ENCODE results near the gene PRRT2. TPM values are rescaled to one million over a fixed set of nuclear protein-coding genes. Genes with fewer than 3 reads are reported as not detected.

The PRRT2 gene
- polyA plus RNA-seq, 2 of the 4 experiments (the other 2 are of a cell fraction) = 0.25 to 0.44 TPM

GRCh38 chr16:29858149-29858849, 46.3 kb downstream of the PRRT2 start (continued):
- no peak for TF ChIP-seq FOSL2 (IDR thresholded peaks at IDR 0.05)
- no peak for TF ChIP-seq FOSL2 (CRISPR knock-in tag; IDR thresholded peaks at IDR 0.05)
- TF ChIP-seq SREBF2 (IDR thresholded peaks at IDR 0.05) = no peak
- no peak for TF ChIP-seq CBX2 (IDR thresholded peaks at IDR 0.05; ENCODE audit: borderline replicate concordance, low read depth)
- TF ChIP-seq RFX5 (IDR thresholded peaks at IDR 0.05) = no peak

GRCh38 chr16:29858974-29859373, 47.0 kb downstream of the PRRT2 start:
- FAIRE-seq (no peak), ATAC-seq (no peak), DNase-seq (ENCODE audit: low read depth in 1 of 2, low spot score in 1 of 2) (no peak)
- H3K4me3 ChIP-seq = no peak overlapping the region
- 91% methylated on average over 16 of the region's 19 CpGs for WGBS (ENCODE audit: missing lambda C conversion rate)
- H3K27ac ChIP-seq = no peak overlapping the region
- H3K9me3 ChIP-seq = no peaks in the 10 kb centered on the region
- H3K4me2 ChIP-seq = no peak overlapping the region
- CTCF ChIA-PET = interaction anchor here (1.1 to 6.0 kb wide), 2 partner anchors 10 to 17 kb away, joined by 3 to 40 read pairs; no protein-coding TSS in a partner anchor
- H3K4me1 ChIP-seq = peaks cover 15% of the 10 kb centered on the region
- TF ChIP-seq TP53 (CRISPR knock-in tag; IDR thresholded peaks at IDR 0.05) (no peak), MAFK (IDR thresholded peaks at IDR 0.05; ENCODE audit: partially characterized antibody) (no peak), TFCP2L1 (CRISPR knock-in tag; IDR thresholded peaks at IDR 0.05) (no peak), ATOH8 (CRISPR knock-in tag; IDR thresholded peaks at IDR 0.05; ENCODE audit: low read depth) (no peak)
- TF ChIP-seq, protein P1, sequence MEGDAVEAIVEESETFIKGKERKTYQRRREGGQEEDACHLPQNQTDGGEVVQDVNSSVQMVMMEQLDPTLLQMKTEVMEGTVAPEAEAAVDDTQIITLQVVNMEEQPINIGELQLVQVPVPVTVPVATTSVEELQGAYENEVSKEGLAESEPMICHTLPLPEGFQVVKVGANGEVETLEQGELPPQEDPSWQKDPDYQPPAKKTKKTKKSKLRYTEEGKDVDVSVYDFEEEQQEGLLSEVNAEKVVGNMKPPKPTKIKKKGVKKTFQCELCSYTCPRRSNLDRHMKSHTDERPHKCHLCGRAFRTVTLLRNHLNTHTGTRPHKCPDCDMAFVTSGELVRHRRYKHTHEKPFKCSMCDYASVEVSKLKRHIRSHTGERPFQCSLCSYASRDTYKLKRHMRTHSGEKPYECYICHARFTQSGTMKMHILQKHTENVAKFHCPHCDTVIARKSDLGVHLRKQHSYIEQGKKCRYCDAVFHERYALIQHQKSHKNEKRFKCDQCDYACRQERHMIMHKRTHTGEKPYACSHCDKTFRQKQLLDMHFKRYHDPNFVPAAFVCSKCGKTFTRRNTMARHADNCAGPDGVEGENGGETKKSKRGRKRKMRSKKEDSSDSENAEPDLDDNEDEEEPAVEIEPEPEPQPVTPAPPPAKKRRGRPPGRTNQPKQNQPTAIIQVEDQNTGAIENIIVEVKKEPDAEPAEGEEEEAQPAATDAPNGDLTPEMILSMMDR (IDR thresholded peaks at IDR 0.05) = no peak
- POLR2A ChIA-PET = no interaction called here

- ATAC-seq = no peak
- H3K9me3 ChIP-seq = no peaks in the 10 kb centered on the region
- no peak overlapping the region for H3K27ac ChIP-seq
- H3K4me1 ChIP-seq = peaks cover 15% of the 10 kb centered on the region
- ChIA-PET CTCF (interaction anchor here (0.6 to 6.0 kb wide), 4 partner anchors 12 to 171 kb away, joined by 3 to 40 read pairs (median 4); no protein-coding TSS in a partner anchor), POLR2A (no interaction called here)
- no peak overlapping the region for H3K4me3 ChIP-seq
- TF ChIP-seq, protein P2, sequence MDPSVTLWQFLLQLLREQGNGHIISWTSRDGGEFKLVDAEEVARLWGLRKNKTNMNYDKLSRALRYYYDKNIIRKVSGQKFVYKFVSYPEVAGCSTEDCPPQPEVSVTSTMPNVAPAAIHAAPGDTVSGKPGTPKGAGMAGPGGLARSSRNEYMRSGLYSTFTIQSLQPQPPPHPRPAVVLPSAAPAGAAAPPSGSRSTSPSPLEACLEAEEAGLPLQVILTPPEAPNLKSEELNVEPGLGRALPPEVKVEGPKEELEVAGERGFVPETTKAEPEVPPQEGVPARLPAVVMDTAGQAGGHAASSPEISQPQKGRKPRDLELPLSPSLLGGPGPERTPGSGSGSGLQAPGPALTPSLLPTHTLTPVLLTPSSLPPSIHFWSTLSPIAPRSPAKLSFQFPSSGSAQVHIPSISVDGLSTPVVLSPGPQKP (IDR thresholded peaks at IDR 0.05; ENCODE audit: low read depth, low read length) = no peak
- 92% methylated on average over 9 of the region's 9 CpGs for WGBS (ENCODE audit: missing lambda C conversion rate)
- FAIRE-seq = no peak
- H3K4me2 ChIP-seq = no peak overlapping the region
- no peak for DNase-seq (ENCODE audit: low read depth in 1 of 2, low spot score in 1 of 2)
These were observed 48.2 kb downstream of the PRRT2 start for GRCh38 chr16:29860218-29860617.

GRCh38 chr16:29862383-29862883, 50.4 kb downstream of the PRRT2 start:
- 7% methylated on average over 22 of the region's 27 CpGs for WGBS (ENCODE audit: missing lambda C conversion rate)

More at GRCh38 chr16:29862383-29862883, 50.4 kb downstream of the PRRT2 start:
- H3K4me3 ChIP-seq = peak overlapping the region; percentile 76
- ChIA-PET CTCF (interaction anchor here (0.8 to 6.0 kb wide), 17 partner anchors 9 to 171 kb away, joined by 3 to 40 read pairs (median 5); partner anchors contain the start of genes DOC2A, MVP and TLCD3B), POLR2A (interaction anchor here (1.2 kb wide), 1 partner anchor 37 kb away, joined by 6 read pairs; the partner anchor contains the start of genes ASPHD1 and SEZ6L2)
- no peak for TF ChIP-seq CHD4 (IDR thresholded peaks at IDR 0.05; ENCODE audit: borderline replicate concordance)
- TF ChIP-seq RCOR1 (IDR thresholded peaks at IDR 0.05; ENCODE audit: low read depth, low read length) = no peak
- no peak for TF ChIP-seq HDAC2 (IDR thresholded peaks at IDR 0.05)
- no peak for TF ChIP-seq USF2 (IDR thresholded peaks at IDR 0.05)
- no peak for TF ChIP-seq E2F6 (IDR thresholded peaks at IDR 0.05; ENCODE audit: borderline replicate concordance, low read depth)
- no peak for TF ChIP-seq RARB (CRISPR knock-in tag; IDR thresholded peaks at IDR 0.05)
- no peak for TF ChIP-seq ZSCAN20 (CRISPR knock-in tag; IDR thresholded peaks at IDR 0.05)
- no peak for TF ChIP-seq HES2 (IDR thresholded peaks at IDR 0.05)
- H3K4me1 ChIP-seq = peaks cover 15% of the 10 kb centered on the region
- peak overlapping the region; percentile 88 to 97 for H3K27ac ChIP-seq
- DNase-seq (ENCODE audit: low read depth in 1 of 2, low spot score in 1 of 2) = peak in 1 of 2 experiments; percentile 39
- no peaks in the 10 kb centered on the region for H3K9me3 ChIP-seq
- FAIRE-seq = no peak
- peak overlapping the region; percentile 92 for H3K4me2 ChIP-seq
- peak; percentile 34 to 54 for ATAC-seq
